Activated CD4-positive, alpha-beta T cell treated with anti-CD3 and anti-CD28 coated beads, Interleukin-2, amount 10 ng/mL, durations not matched to agents 7 days and 5 days (primary cell): Measurements from ENCODE around the gene TTC23L. TPM values are rescaled to one million over a fixed set of nuclear protein-coding genes. Genes with fewer than 3 reads are reported as not detected.
A peak's percentile ranks its signal among the peaks of the same experiment; 100 is the strongest.

Source experiments
- CTCF ChIA-PET: fragments of 350-600 bp; sonication (Branson Sonifier 250); formaldehyde crosslinking; loops from one replicate; lab custom pipeline; 2021; ENCODE audit warnings: antibody characterized with exemption; lab: Charles Lee
- POLR2A ChIA-PET: fragments of 350-600 bp; sonication (Branson Sonifier 250); formaldehyde crosslinking; loops from one replicate; lab custom pipeline; 2021; ENCODE audit warnings: antibody characterized with exemption; lab: Charles Lee
- DNase-seq: peaks from one replicate; pipeline ENCODE4 v3.0.0-alpha.2; 2020
- H3K27ac Mint-ChIP-seq: one replicate; pipeline ENCODE4 v1.8.0; 2021; ENCODE audit warnings: mild to moderate bottlenecking, moderate library complexity, mixed read lengths
- H3K27me3 Mint-ChIP-seq: one replicate; pipeline ENCODE4 v1.8.0; 2021; ENCODE audit warnings: mixed read lengths
- H3K36me3 Mint-ChIP-seq: one replicate; pipeline ENCODE4 v1.8.0; 2021; ENCODE audit warnings: low read depth, mixed read lengths
- H3K4me1 Mint-ChIP-seq: one replicate; pipeline ENCODE4 v1.8.0; 2021; ENCODE audit warnings: mixed read lengths
- H3K4me3 Mint-ChIP-seq: one replicate; pipeline ENCODE4 v1.8.0; 2021; ENCODE audit warnings: mild to moderate bottlenecking, moderate library complexity, mixed read lengths
- H3K9me3 Mint-ChIP-seq: one replicate; pipeline ENCODE4 v1.8.0; 2021; ENCODE audit warnings: mixed read lengths
- total RNA-seq, 2 experiments: library from RNA; stranded (reverse); gene quantifications; one replicate each; pipeline ENCODE4 v1.2.3, GENCODE V29; 2021

The TTC23L gene
- total RNA-seq, 2 experiments from 2014 or later, result not detected

- POLR2A ChIA-PET, result no interaction called here
- Mint-ChIP-seq H3K27ac (no peak overlapping the region), H3K9me3 (no peaks in the 10 kb centered on the region), H3K36me3 (peaks cover 1% of the 10 kb centered on the region), H3K27me3 (no peaks in the 10 kb centered on the region), H3K4me1 (no peaks in the 10 kb centered on the region), H3K4me3 (no peak overlapping the region)
- DNase-seq, result no peak
- CTCF ChIA-PET, result no interaction called here
Observed at GRCh38 chr5:34894716-34895115, 55.8 kb downstream of the TTC23L start.

GRCh38 chr5:34895641-34896419 is 56.9 kb downstream of the TTC23L start:
- Mint-ChIP-seq H3K9me3 (no peaks in the 10 kb centered on the region), H3K27ac (no peak overlapping the region), H3K36me3 (peaks cover 1% of the 10 kb centered on the region), H3K27me3 (no peaks in the 10 kb centered on the region), H3K4me1 (no peaks in the 10 kb centered on the region), H3K4me3 (no peak overlapping the region)
- no peak for DNase-seq
- ChIA-PET POLR2A (no interaction called here), CTCF (interaction anchor here (1.1 kb wide), 1 partner anchor 68 kb away, joined by 3 read pairs; no protein-coding TSS in a partner anchor)

GRCh38 chr5:34897646-34898045 is 58.7 kb downstream of the TTC23L start:
- H3K27ac Mint-ChIP-seq, result no peak overlapping the region
- H3K4me1 Mint-ChIP-seq, result no peaks in the 10 kb centered on the region
- H3K36me3 Mint-ChIP-seq, result peaks cover 1% of the 10 kb centered on the region
- no peaks in the 10 kb centered on the region for H3K9me3 Mint-ChIP-seq
- H3K4me3 Mint-ChIP-seq, result no peak overlapping the region
- POLR2A ChIA-PET, result no interaction called here
- DNase-seq, result no peak
- CTCF ChIA-PET, result interaction anchor here (0.9 to 1.7 kb wide), 3 partner anchors 32 to 374 kb away, joined by 3 to 6 read pairs (median 5); partner anchors contain the start of gene DNAJC21
- H3K27me3 Mint-ChIP-seq, result no peaks in the 10 kb centered on the region

GRCh38 chr5:34898258-34898895 is 59.4 kb downstream of the TTC23L start:
- CTCF ChIA-PET, result interaction anchor here (0.6 to 1.7 kb wide), 6 partner anchors 13 to 1241 kb away, joined by 3 to 6 read pairs (median 3); partner anchors contain the start of gene DNAJC21
- POLR2A ChIA-PET, result no interaction called here
- no peaks in the 10 kb centered on the region for H3K27me3 Mint-ChIP-seq
- peak; percentile 73 for DNase-seq
- no peak overlapping the region for H3K4me3 Mint-ChIP-seq
- no peaks in the 10 kb centered on the region for H3K9me3 Mint-ChIP-seq
- no peaks in the 10 kb centered on the region for H3K4me1 Mint-ChIP-seq
- H3K27ac Mint-ChIP-seq, result no peak overlapping the region
- peaks cover 3% of the 10 kb centered on the region for H3K36me3 Mint-ChIP-seq

- POLR2A ChIA-PET, result no interaction called here
Observed at GRCh38 chr5:34899066-34899465, 60.1 kb downstream of the TTC23L start.

GRCh38 chr5:34900652-34901051 is 61.7 kb downstream of the TTC23L start:
- Mint-ChIP-seq H3K36me3 (peaks cover 5% of the 10 kb centered on the region), H3K4me3 (no peak overlapping the region), H3K4me1 (no peaks in the 10 kb centered on the region), H3K27me3 (no peaks in the 10 kb centered on the region), H3K9me3 (no peaks in the 10 kb centered on the region), H3K27ac (no peak overlapping the region)
- DNase-seq, result no peak
- POLR2A ChIA-PET, result no interaction called here
- CTCF ChIA-PET, result interaction anchor here (0.6 kb wide), 1 partner anchor 414 kb away, joined by 3 read pairs; no protein-coding TSS in a partner anchor

More at GRCh38 chr5:34899066-34899465, 60.1 kb downstream of the TTC23L start:
- Mint-ChIP-seq H3K4me3 (no peak overlapping the region), H3K9me3 (no peaks in the 10 kb centered on the region), H3K27ac (no peak overlapping the region), H3K27me3 (no peaks in the 10 kb centered on the region), H3K36me3 (peaks cover 7% of the 10 kb centered on the region), H3K4me1 (no peaks in the 10 kb centered on the region)
- no peak for DNase-seq
- CTCF ChIA-PET, result interaction anchor here (0.6 to 1.7 kb wide), 3 partner anchors 12 to 1242 kb away, joined by 3 to 6 read pairs (median 3); no protein-coding TSS in a partner anchor

GRCh38 chr5:34903260-34903659 is 64.3 kb downstream of the TTC23L start:
- no peaks in the 10 kb centered on the region for H3K9me3 Mint-ChIP-seq

GRCh38 chr5:34905564-34905963 is 66.6 kb downstream of the TTC23L start:
- Mint-ChIP-seq H3K4me3 (no peak overlapping the region), H3K9me3 (no peaks in the 10 kb centered on the region), H3K36me3 (peaks cover 22% of the 10 kb centered on the region), H3K27me3 (no peaks in the 10 kb centered on the region), H3K4me1 (peaks cover 6% of the 10 kb centered on the region), H3K27ac (no peak overlapping the region)
- DNase-seq, result no peak
- ChIA-PET POLR2A (no interaction called here), CTCF (interaction anchor here (1.4 to 1.7 kb wide), 2 partner anchors 9 to 13 kb away, joined by 5 to 6 read pairs; no protein-coding TSS in a partner anchor)

More at GRCh38 chr5:34903260-34903659, 64.3 kb downstream of the TTC23L start:
- POLR2A ChIA-PET, result no interaction called here
- H3K4me3 Mint-ChIP-seq, result no peak overlapping the region
- CTCF ChIA-PET, result interaction anchor here (1.8 to 1.9 kb wide), 2 partner anchors 10 to 12 kb away, joined by 5 to 8 read pairs; partner anchors contain the start of genes BRIX1 and RAD1
- DNase-seq, result no peak
- H3K36me3 Mint-ChIP-seq, result peaks cover 5% of the 10 kb centered on the region
- H3K4me1 Mint-ChIP-seq, result no peaks in the 10 kb centered on the region
- no peak overlapping the region for H3K27ac Mint-ChIP-seq
- no peaks in the 10 kb centered on the region for H3K27me3 Mint-ChIP-seq

GRCh38 chr5:34913072-34913471 is 74.1 kb downstream of the TTC23L start:
- POLR2A ChIA-PET, result no interaction called here
- Mint-ChIP-seq H3K4me1 (peaks cover 40% of the 10 kb centered on the region), H3K27me3 (no peaks in the 10 kb centered on the region), H3K4me3 (no peak overlapping the region), H3K36me3 (peaks cover 46% of the 10 kb centered on the region), H3K27ac (no peak overlapping the region), H3K9me3 (no peaks in the 10 kb centered on the region)
- CTCF ChIA-PET, result no interaction called here
- DNase-seq, result no peak

GRCh38 chr5:34914671-34915138 is 75.7 kb downstream of the TTC23L start:
- ChIA-PET POLR2A (interaction anchor here (0.7 to 1.4 kb wide), 2 partner anchors 15 to 315 kb away, joined by 5 to 10 read pairs; partner anchors contain the start of gene DNAJC21), CTCF (interaction anchor here (0.6 to 4.5 kb wide), 8 partner anchors 9 to 51 kb away, joined by 3 to 21 read pairs (median 4); partner anchors contain the start of gene DNAJC21)
- DNase-seq, result peak; percentile 16
- Mint-ChIP-seq H3K27ac (no peak overlapping the region), H3K9me3 (no peaks in the 10 kb centered on the region), H3K27me3 (no peaks in the 10 kb centered on the region), H3K4me1 (peaks cover 39% of the 10 kb centered on the region), H3K4me3 (no peak overlapping the region), H3K36me3 (peaks cover 36% of the 10 kb centered on the region)

GRCh38 chr5:34915139-34915855 is 76.3 kb downstream of the TTC23L start, which contains the start of the genes BRIX1 and RAD1:
TSS of gene BRIX1 (plus strand) at chr5:34915711. CDS start at chr5:34915739, 28 bp downstream.
TSS of gene RAD1 (minus strand) at chr5:34915504. CDS start at chr5:34914892, 612 bp downstream.
- Mint-ChIP-seq H3K27ac (no peak within 1 kb of the TSS), H3K36me3 (peaks cover 32% of the 10 kb centered on the region), H3K27me3 (no peaks in the 10 kb centered on the region), H3K4me1 (peaks cover 38% of the 10 kb centered on the region), H3K4me3 (no peak within 1 kb of the TSS), H3K9me3 (no peaks in the 10 kb centered on the region)
- ChIA-PET POLR2A (interaction anchor here (0.7 to 1.4 kb wide), 3 partner anchors 14 to 315 kb away, joined by 3 to 10 read pairs (median 5); partner anchors contain the start of gene DNAJC21), CTCF (interaction anchor here (0.6 to 4.5 kb wide), 10 partner anchors 8 to 877 kb away, joined by 3 to 21 read pairs (median 4); partner anchors contain the start of gene DNAJC21)
- DNase-seq, result peak; percentile 96

- ChIA-PET CTCF (interaction anchor here (0.6 to 4.5 kb wide), 9 partner anchors 8 to 877 kb away, joined by 3 to 21 read pairs (median 3); partner anchors contain the start of gene DNAJC21), POLR2A (interaction anchor here (1.0 to 1.4 kb wide), 2 partner anchors 14 to 68 kb away, joined by 3 to 10 read pairs; partner anchors contain the start of gene DNAJC21)
- Mint-ChIP-seq H3K36me3 (peaks cover 35% of the 10 kb centered on the region), H3K9me3 (no peaks in the 10 kb centered on the region), H3K4me1 (peaks cover 40% of the 10 kb centered on the region), H3K27me3 (no peaks in the 10 kb centered on the region), H3K27ac (no peak overlapping the region), H3K4me3 (no peak overlapping the region)
- no peak for DNase-seq
Observed at GRCh38 chr5:34915856-34916192, 76.9 kb downstream of the TTC23L start.
